Thyroid gland (tissue), 4 donors: ENCODE measurements around the gene GPC6.

Experiments used
- CTCF ChIP-seq, 6 experiments: fragments of 200-600 bp in 3 of 6; fragments of 450-650 bp in 3 of 6; sonication (generic) in 3 of 6; IDR thresholded peaks; one replicate each; pipeline ENCODE4 v1.5.1; 2016 to 2019; ENCODE audit warnings: antibody characterized with exemption in 6 of 6, mild to moderate bottlenecking in 2 of 6, inconsistent platforms in 1 of 6, moderate library complexity in 1 of 6
- POLR2A ChIP-seq, 2 donors: fragments of 450-650 bp; IDR thresholded peaks; one replicate each; pipeline ENCODE4 v1.6.1; 2017; ENCODE audit warnings: antibody characterized with exemption in 2 of 2, mild to moderate bottlenecking in 2 of 2, moderate library complexity in 1 of 2

DNA sequence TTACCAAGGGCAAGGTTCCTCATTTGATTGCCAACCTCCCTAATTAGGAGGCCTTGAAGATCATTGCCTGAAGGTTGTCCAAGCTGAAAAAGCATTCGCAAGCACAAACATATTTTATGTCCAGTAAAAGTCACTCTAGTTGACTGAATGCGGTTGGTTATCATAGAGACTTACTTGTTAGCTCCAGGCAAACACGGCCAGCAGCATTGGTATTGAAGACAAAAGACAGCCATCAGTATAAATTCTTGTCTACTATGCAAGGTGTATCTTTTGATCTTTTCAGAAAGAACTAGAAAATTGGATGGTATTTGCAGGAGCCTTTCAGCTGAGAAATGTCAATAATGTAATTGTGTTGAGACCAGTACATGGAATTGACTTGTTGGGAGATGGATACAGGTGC is 129.9 kb downstream of the GPC6 start:
- TF ChIP-seq CTCF (IDR thresholded peaks at IDR 0.05): no peak
- TF ChIP-seq POLR2A (IDR thresholded peaks at IDR 0.05): no peak
